Subcutaneous abdominal adipose tissue (tissue), 5 donors: Measurements from ENCODE around the gene TMEM43.

Experiments
- H3K27ac ChIP-seq: one replicate; pipeline ENCODE4 v1.7.0; 2013; ENCODE audit warnings: low read depth, mild to moderate bottlenecking, inconsistent platforms, low read length, moderate library complexity
- H3K27me3 ChIP-seq, 5 donors: one replicate each; pipeline ENCODE4 v1.7.0; 2013; ENCODE audit warnings: low read length in 5 of 5, inconsistent platforms in 1 of 5; ENCODE audit not compliant: control insufficient read depth in 5 of 5, insufficient read depth in 4 of 5
- H3K36me3 ChIP-seq, 5 donors: one replicate each; pipeline ENCODE4 v1.7.0; 2013; ENCODE audit warnings: low read length in 5 of 5; ENCODE audit not compliant: control insufficient read depth in 5 of 5, insufficient read depth in 5 of 5
- H3K4me1 ChIP-seq, 5 donors: one replicate each; pipeline ENCODE4 v1.7.0; 2013; ENCODE audit warnings: low read length in 5 of 5, mild to moderate bottlenecking in 3 of 5, moderate library complexity in 1 of 5; ENCODE audit not compliant: control insufficient read depth in 5 of 5, insufficient read depth in 5 of 5
- H3K4me3 ChIP-seq, 5 donors: one replicate each; pipeline ENCODE4 v1.7.0; 2013; ENCODE audit warnings: low read length in 5 of 5, low read depth in 1 of 5
- H3K9ac ChIP-seq, 5 donors: one replicate each; pipeline ENCODE4 v1.7.0; 2013; ENCODE audit warnings: low read length in 5 of 5, mild to moderate bottlenecking in 4 of 5, moderate library complexity in 3 of 5
- H3K9me3 ChIP-seq, 5 donors: one replicate each; pipeline ENCODE4 v1.7.0; 2013; ENCODE audit warnings: low read length in 5 of 5; ENCODE audit not compliant: control insufficient read depth in 5 of 5
- donor health status: healthy.
- donor health status: healthy.
- donor health status: healthy.
- donor health status: healthy.
- donor health status: healthy.

Gene TMEM43

GRCh38 chr3:14141602-14142341 is 16.9 kb downstream of the TMEM43 start:
- Histone ChIP-seq H3K4me3 (no peak overlapping the region), H3K36me3 (peaks cover 0 to 74% (median 61%) of the 10 kb centered on the region in 5 donors), H3K9ac (peak overlapping the region in 1 of 5 donors; percentile 0), H3K4me1 (peaks cover 23 to 79% (median 74%) of the 10 kb centered on the region in 5 donors), H3K27ac (peak overlapping the region; percentile 98), H3K27me3 (no peaks in the 10 kb centered on the region), H3K9me3 (no peaks in the 10 kb centered on the region)

GRCh38 chr3:14142567-14143270 is 17.9 kb downstream of the TMEM43 start:
- no peaks in the 10 kb centered on the region for H3K9me3 ChIP-seq
- no peak overlapping the region for H3K4me3 ChIP-seq
- peaks cover 22 to 77% (median 68%) of the 10 kb centered on the region in 5 donors for H3K4me1 ChIP-seq
- peak overlapping the region in 2 of 5 donors; percentile 31 to 48 for H3K9ac ChIP-seq
- no peaks in the 10 kb centered on the region for H3K27me3 ChIP-seq
- H3K27ac ChIP-seq, result peak overlapping the region; percentile 98
- peaks cover 0 to 75% (median 60%) of the 10 kb centered on the region in 5 donors for H3K36me3 ChIP-seq

DNA sequence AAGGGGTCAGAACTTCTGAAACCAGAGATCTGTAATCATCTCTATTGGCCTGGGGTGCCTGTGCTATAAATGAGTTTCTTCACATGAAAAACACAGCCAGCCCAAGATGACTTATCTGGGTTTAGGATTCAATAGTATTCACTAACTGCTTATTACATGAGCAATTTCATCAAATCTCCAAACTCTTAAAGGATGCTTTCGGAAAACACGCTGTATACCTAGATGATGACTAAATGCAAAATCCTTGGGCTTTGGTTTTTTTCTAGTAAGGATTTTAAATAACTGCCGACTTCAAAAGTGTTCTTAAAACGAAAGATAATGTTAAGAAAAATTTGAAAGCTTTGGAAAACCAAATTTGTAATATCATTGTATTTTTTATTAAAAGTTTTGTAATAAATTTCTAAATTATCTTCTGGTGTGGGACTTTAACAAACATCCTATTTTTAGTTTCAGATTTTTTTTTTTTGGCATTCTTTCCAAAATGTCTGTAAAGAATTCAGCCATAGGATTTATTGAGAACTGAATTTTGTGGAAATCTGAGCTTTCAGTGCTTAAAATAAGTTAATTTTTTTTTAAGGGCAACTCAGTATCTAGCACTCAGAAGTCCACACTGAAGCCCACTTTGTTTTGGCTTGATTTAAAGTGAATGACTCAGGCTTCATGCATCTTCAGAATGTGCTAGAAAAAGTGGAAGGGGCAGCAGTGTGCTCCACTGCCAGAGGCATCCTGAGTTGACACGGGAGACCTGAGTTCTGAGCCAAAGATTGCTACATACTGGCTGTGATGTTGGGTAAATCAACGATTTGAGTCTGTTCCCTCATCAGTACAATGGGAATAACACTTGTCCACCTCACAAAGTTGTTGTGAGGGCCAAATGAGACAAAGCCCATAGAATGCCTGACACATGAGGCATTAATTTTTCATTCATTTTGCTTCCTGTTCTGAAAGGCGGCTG is 18.7 kb downstream of the TMEM43 start:
- peaks cover 20 to 75% (median 67%) of the 10 kb centered on the region in 5 donors for H3K4me1 ChIP-seq
- peaks cover 0 to 75% (median 62%) of the 10 kb centered on the region in 5 donors for H3K36me3 ChIP-seq
- peak overlapping the region in 3 of 5 donors; percentile 48 to 77 (median 51) for H3K9ac ChIP-seq
- peak overlapping the region; percentile 98 for H3K27ac ChIP-seq
- H3K9me3 ChIP-seq, result no peaks in the 10 kb centered on the region
- H3K4me3 ChIP-seq, result peak overlapping the region in 2 of 5 donors; percentile 0 to 48
- no peaks in the 10 kb centered on the region for H3K27me3 ChIP-seq

GRCh38 chr3:14144423-14145075 is 19.7 kb downstream of the TMEM43 start:
- Histone ChIP-seq H3K9me3 (no peaks in the 10 kb centered on the region), H3K4me1 (peaks cover 18 to 69% (median 57%) of the 10 kb centered on the region in 5 donors), H3K27ac (peak overlapping the region; percentile 98), H3K4me3 (peak overlapping the region; percentile 45 to 54 (median 52)), H3K9ac (peak overlapping the region; percentile 46 to 85 (median 51)), H3K36me3 (peaks cover 0 to 69% (median 55%) of the 10 kb centered on the region in 5 donors), H3K27me3 (no peaks in the 10 kb centered on the region)

DNA sequence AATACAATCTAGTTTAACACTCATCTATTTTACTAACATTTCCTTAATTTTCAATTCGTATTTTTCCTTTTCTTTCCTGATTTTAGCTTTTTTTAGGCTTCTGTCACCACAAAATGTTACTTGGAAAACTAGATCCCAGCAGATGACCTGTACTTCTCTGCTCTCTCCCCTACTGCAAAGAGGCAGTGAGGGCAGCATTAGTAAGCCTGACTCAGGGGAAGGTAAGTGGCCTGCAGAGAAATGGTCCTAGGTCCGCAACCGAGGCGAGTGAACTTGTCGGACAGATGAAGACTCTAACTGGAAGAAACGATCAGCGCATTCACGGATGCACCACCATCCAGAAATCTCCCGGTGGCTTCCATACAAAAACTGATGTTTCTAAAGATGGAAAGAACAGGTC is 20.4 kb downstream of the TMEM43 start:
- Histone ChIP-seq H3K36me3 (peaks cover 0 to 71% (median 53%) of the 10 kb centered on the region in 5 donors), H3K9me3 (no peaks in the 10 kb centered on the region), H3K27me3 (no peaks in the 10 kb centered on the region), H3K4me1 (peaks cover 16 to 62% (median 51%) of the 10 kb centered on the region in 5 donors), H3K4me3 (peak overlapping the region in 4 of 5 donors; percentile 19 to 52 (median 52)), H3K9ac (peak overlapping the region; percentile 39 to 85 (median 45)), H3K27ac (peak overlapping the region; percentile 98)

DNA sequence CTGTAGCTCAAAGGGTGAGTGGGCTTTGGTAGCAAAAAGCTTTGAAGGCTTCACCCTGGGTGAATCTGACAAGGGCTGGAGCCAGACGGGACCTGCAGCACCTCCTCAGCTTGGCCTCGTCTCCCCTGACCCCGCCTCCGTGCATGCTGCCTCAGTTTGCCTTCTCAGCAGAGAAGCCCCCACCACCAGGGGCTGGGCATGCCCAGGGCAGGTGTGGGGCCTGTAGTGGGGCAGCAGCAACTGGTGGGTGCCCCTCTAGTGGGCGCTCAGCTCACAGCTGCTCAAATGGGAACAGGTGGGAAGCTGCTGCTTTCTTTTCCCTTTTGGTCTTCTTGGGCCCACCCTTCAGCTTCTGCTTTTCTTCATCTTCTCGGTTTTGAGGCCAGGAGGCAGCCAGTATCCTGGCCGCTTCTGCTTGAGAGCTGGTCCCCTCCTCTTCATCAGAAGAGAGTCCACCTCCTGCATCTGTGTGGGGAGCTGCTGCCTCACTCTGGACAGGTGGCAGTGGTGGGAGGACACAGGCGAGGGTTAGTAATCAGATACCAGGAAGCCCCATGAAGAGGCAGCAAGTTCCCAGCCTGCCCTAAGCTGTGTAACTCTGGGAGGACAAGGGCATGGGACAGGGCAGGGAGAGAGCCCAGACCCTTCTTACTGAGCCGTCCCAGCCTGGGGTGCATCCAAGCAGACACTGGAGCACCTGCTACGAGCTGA is 21.0 kb downstream of the TMEM43 start:
- Histone ChIP-seq H3K4me1 (peaks cover 16 to 61% (median 50%) of the 10 kb centered on the region in 5 donors), H3K9me3 (no peaks in the 10 kb centered on the region), H3K4me3 (peak overlapping the region in 4 of 5 donors; percentile 19 to 52 (median 52)), H3K9ac (peak overlapping the region in 3 of 5 donors; percentile 30 to 85 (median 45)), H3K27me3 (no peaks in the 10 kb centered on the region), H3K27ac (peak overlapping the region; percentile 98), H3K36me3 (peaks cover 0 to 71% (median 48%) of the 10 kb centered on the region in 5 donors)

DNA sequence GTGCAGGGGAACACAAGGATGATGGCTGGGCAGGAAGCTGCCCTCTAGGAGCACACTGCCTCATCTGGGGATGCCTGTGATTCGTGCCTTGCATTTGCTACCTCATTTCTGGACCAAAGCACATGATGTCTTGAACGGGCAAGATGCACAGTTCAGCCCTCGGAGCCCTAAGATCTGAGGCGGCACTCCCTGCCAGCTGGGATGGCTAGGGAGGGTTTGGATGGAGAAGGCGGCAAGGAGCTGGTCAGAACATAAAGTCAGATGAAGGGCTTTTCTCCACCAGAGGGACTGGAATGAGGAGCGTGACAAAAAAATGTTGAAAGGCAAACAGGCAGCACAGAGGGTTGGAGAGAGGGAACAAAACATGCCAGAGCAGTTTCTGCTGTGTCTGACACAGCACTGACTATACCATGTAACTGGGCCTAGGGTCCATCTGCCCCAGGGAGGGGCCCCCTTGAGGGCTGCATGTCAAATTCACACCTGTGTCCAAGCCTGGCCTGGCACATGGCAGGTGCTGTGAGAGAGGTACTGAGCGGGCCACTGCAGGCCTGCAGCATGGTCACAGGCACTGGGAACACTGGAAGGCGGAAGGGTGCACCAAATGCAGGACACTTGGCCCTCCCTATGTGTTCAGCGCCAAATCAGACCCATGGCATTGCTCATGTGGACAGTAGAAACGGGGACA is 21.7 kb downstream of the TMEM43 start:
- H3K4me3 ChIP-seq, result no peak overlapping the region
- H3K27me3 ChIP-seq, result no peaks in the 10 kb centered on the region
- peak overlapping the region; percentile 98 for H3K27ac ChIP-seq
- peak overlapping the region in 1 of 5 donors; percentile 43 for H3K9ac ChIP-seq
- no peaks in the 10 kb centered on the region for H3K9me3 ChIP-seq
- H3K36me3 ChIP-seq, result peaks cover 0 to 70% (median 46%) of the 10 kb centered on the region in 5 donors
- peaks cover 14 to 58% (median 50%) of the 10 kb centered on the region in 5 donors for H3K4me1 ChIP-seq

- no peak overlapping the region for H3K27ac ChIP-seq
- H3K4me3 ChIP-seq, result no peak overlapping the region
- H3K36me3 ChIP-seq, result peaks cover 0 to 70% (median 46%) of the 10 kb centered on the region in 5 donors
Observed at GRCh38 chr3:14147066-14147435, 22.2 kb downstream of the TMEM43 start.

More at GRCh38 chr3:14147066-14147435, 22.2 kb downstream of the TMEM43 start:
- peak overlapping the region in 1 of 5 donors; percentile 43 for H3K9ac ChIP-seq
- H3K27me3 ChIP-seq, result no peaks in the 10 kb centered on the region
- peaks cover 14 to 54% (median 47%) of the 10 kb centered on the region in 5 donors for H3K4me1 ChIP-seq
- no peaks in the 10 kb centered on the region for H3K9me3 ChIP-seq
